Esophagus squamous epithelium (tissue), 5 donors: Measurements from ENCODE around the gene RBM20. TPM values are rescaled to one million over a fixed set of nuclear protein-coding genes. Genes with fewer than 3 reads are reported as not detected.
"Not testable (repeated sequence)": the region's sequence is repeated elsewhere in the genome, so short reads cannot be mapped to it uniquely, and the experiment has no call there.

Source experiments
- DNase-seq: peaks from one replicate; lab custom pipeline; 2025; lab: John Stamatoyannopoulos, UW
- H3K27ac ChIP-seq, 4 donors: fragments of 200-600 bp; sonication (generic); one replicate each; pipeline ENCODE4 v1.5.1; 2016 to 2019; ENCODE audit warnings: mild to moderate bottlenecking in 1 of 4
- H3K27me3 ChIP-seq, 4 donors: fragments of 200-600 bp; sonication (generic); 1 replicate in 3 of 4; 2 replicates in 1 of 4; pipeline versions ENCODE4 v1.5.1 to v1.6.0; 2017 to 2021; ENCODE audit warnings: antibody characterized with exemption in 1 of 4
- H3K36me3 ChIP-seq, 3 donors: fragments of 200-600 bp; sonication (generic); one replicate each; pipeline ENCODE4 v1.5.1; 2016 to 2019
- H3K4me1 ChIP-seq, 3 donors: fragments of 200-600 bp; sonication (generic); one replicate each; pipeline ENCODE4 v1.5.1; 2017 to 2019
- H3K4me3 ChIP-seq, 4 donors: fragments of 200-600 bp; sonication (generic); 1 replicate in 3 of 4; 2 replicates in 1 of 4; pipeline ENCODE4 v1.5.1; 2016 to 2019; ENCODE audit warnings: mild to moderate bottlenecking in 2 of 4, moderate library complexity in 1 of 4
- H3K9me3 ChIP-seq, 3 donors: fragments of 200-600 bp; sonication (generic); one replicate each; pipeline ENCODE4 v1.5.1; 2016 to 2019
- CTCF ChIP-seq, 6 experiments: fragments of 450-650 bp in 4 of 6; fragments of 200-600 bp in 2 of 6; sonication (generic) in 2 of 6; IDR thresholded peaks; one replicate each; pipeline ENCODE4 v1.5.1; 2016 to 2019; ENCODE audit warnings: antibody characterized with exemption in 6 of 6, mild to moderate bottlenecking in 4 of 6, moderate library complexity in 4 of 6
- POLR2A ChIP-seq, 4 donors: fragments of 450-650 bp; IDR thresholded peaks; one replicate each; pipeline ENCODE4 v1.6.1; 2017; ENCODE audit warnings: antibody characterized with exemption in 4 of 4, mild to moderate bottlenecking in 4 of 4, moderate library complexity in 3 of 4
- WGBS, 2 donors: methylation state at CpG; one replicate each; pipeline ENCODE4 v1.1.5; 2018; 5-methylcytosine and 5-hydroxymethylcytosine counted together
- intact Hi-C: fragments of 100-400 bp; cut with DNase I; formaldehyde crosslinking; loops from one replicate; pipeline ENCODE4 v1.15.0; 2022
- total RNA-seq, 4 donors: library from RNA; depleted of rRNA; stranded (reverse); fragments of >200 nt; gene quantifications; one replicate each; pipeline ENCODE4 v1.1.0, GENCODE V29; 2016
- donor health status: DM: yes; HTN: yes; CAD: no.

Gene RBM20
- total RNA-seq, 4 donors from 2014 or later: 2.1 to 10.3 (median 3.7) TPM

GRCh38 chr10:110661292-110661691 is 17.2 kb downstream of the RBM20 start:
- Histone ChIP-seq H3K4me3 (no peak overlapping the region), H3K9me3 (no peaks in the 10 kb centered on the region), H3K27ac (no peak overlapping the region), H3K36me3 (no peaks in the 10 kb centered on the region), H3K27me3 (no peaks in the 10 kb centered on the region), H3K4me1 (peaks cover 0 to 9% (median 4%) of the 10 kb centered on the region in 3 donors)
- WGBS, 2 donors: 78 to 89% methylated on average over 4 to 5 of the region's 5 CpGs
- intact Hi-C loops: no loop called here
- DNase-seq: no peak
- no peak for TF ChIP-seq POLR2A (IDR thresholded peaks at IDR 0.05)

- TF ChIP-seq POLR2A (IDR thresholded peaks at IDR 0.05): no peak
- TF ChIP-seq CTCF (IDR thresholded peaks at IDR 0.05): no peak
- Histone ChIP-seq H3K4me3 (no peak overlapping the region), H3K4me1 (peaks cover 0 to 9% (median 4%) of the 10 kb centered on the region in 3 donors), H3K9me3 (no peaks in the 10 kb centered on the region), H3K36me3 (no peaks in the 10 kb centered on the region), H3K27ac (no peak overlapping the region), H3K27me3 (no peaks in the 10 kb centered on the region)
- DNase-seq: no peak
- 52 to 56% methylated on average over 10 of the region's 10 CpGs for WGBS, 2 donors
- intact Hi-C loops: no loop called here
Measured at GRCh38 chr10:110664483-110665420, 20.6 kb downstream of the RBM20 start.

- 42 to 74% methylated on average over 2 of the region's 2 CpGs for WGBS, 2 donors
- H3K4me3 ChIP-seq, H3K36me3 ChIP-seq, H3K27me3 ChIP-seq, H3K9me3 ChIP-seq, intact Hi-C loops, DNase-seq, H3K27ac ChIP-seq, H3K4me1 ChIP-seq: not testable (repeated sequence)
Measured at GRCh38 chr10:110666259-110666658, 22.1 kb downstream of the RBM20 start.

GRCh38 chr10:110666673-110667072 is 22.5 kb downstream of the RBM20 start:
- H3K9me3 ChIP-seq: no peaks in the 10 kb centered on the region
- no peak overlapping the region for H3K4me3 ChIP-seq
- intact Hi-C loops: no loop called here
- H3K4me1 ChIP-seq: peaks cover 0 to 9% (median 4%) of the 10 kb centered on the region in 3 donors
- 79 to 91% methylated on average over 3 of the region's 3 CpGs for WGBS, 2 donors
- no peaks in the 10 kb centered on the region for H3K27me3 ChIP-seq
- TF ChIP-seq POLR2A (IDR thresholded peaks at IDR 0.05) (no peak), CTCF (IDR thresholded peaks at IDR 0.05) (no peak)
- no peak for DNase-seq
- no peak overlapping the region for H3K27ac ChIP-seq
- no peaks in the 10 kb centered on the region for H3K36me3 ChIP-seq

- TF ChIP-seq CTCF (IDR thresholded peaks at IDR 0.05) (no peak), POLR2A (IDR thresholded peaks at IDR 0.05) (no peak)
- no peaks in the 10 kb centered on the region for H3K9me3 ChIP-seq
- WGBS, 2 donors: 72 to 91% methylated on average over 8 to 9 of the region's 9 CpGs
- no peak overlapping the region for H3K4me3 ChIP-seq
- no peak for DNase-seq
- H3K27me3 ChIP-seq: no peaks in the 10 kb centered on the region
- H3K36me3 ChIP-seq: no peaks in the 10 kb centered on the region
- intact Hi-C loops: no loop called here
- H3K27ac ChIP-seq: no peak overlapping the region
- H3K4me1 ChIP-seq: peaks cover 0 to 20% (median 4%) of the 10 kb centered on the region in 3 donors
Measured at GRCh38 chr10:110667620-110668343, 23.6 kb downstream of the RBM20 start.

GRCh38 chr10:110668443-110668842 is 24.3 kb downstream of the RBM20 start:
- DNase-seq: no peak
- H3K9me3 ChIP-seq: no peaks in the 10 kb centered on the region
- WGBS, 2 donors: 81 to 87% methylated on average over 5 of the region's 5 CpGs
- intact Hi-C loops: no loop called here
- H3K36me3 ChIP-seq: no peaks in the 10 kb centered on the region
- H3K4me1 ChIP-seq: peaks cover 0 to 22% (median 4%) of the 10 kb centered on the region in 3 donors
- TF ChIP-seq CTCF (IDR thresholded peaks at IDR 0.05) (no peak), POLR2A (IDR thresholded peaks at IDR 0.05) (no peak)
- no peak overlapping the region for H3K27ac ChIP-seq
- H3K4me3 ChIP-seq: no peak overlapping the region
- H3K27me3 ChIP-seq: no peaks in the 10 kb centered on the region
